GM18870 (cell line): ENCODE results near the gene LAGE3.

Experiments used
- ATAC-seq: cut with Tn5 transposase; IDR thresholded peaks from one replicate; pipeline ENCODE4 v1.9.1; 2021; ENCODE audit warnings: moderate library complexity; ENCODE audit not compliant: unreplicated experiment

Gene LAGE3

DNA sequence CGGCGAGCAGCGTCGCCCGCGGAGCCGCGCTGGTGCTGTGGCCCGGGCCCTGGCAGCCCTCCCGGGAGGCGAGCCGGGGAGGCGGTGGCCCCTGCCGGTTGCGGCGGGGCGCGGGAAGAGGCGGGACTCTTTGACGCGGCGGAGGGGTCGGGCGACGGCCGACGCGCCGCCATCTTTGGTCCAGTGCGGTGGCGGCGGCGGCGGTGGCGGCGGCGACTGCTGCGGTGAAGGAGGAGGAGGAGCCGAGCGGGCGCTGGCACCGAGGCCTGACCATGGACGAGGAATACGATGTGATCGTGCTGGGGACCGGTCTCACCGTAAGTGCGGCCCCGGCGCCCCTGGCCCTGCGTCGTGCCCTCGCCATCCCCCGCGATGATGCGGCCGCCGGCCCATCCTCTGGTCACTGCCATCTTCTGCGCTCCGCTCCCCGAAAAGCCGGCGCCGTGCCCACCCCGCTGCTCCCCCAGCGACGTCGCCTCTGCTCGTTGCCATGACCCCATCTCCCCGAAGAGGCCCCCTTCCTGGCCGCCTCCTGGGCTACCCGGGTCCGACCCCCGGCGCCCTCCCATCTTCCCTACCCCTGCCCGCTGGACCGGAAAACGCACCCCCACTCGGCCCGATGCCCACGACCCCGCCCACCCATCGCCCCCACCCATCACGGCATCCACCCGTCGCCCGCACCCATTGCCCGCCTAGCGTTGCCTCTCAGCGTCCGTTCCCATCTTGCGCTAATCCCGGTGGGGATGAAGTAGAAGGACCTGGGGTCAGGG lies 41.9 kb downstream of the LAGE3 start, which contains the start of gene GDI1:
GDI1 (plus strand) TSS at position 172 of the 770 bp plus-strand sequence; CDS start at position 273, 101 bp downstream.
- no peak for ATAC-seq

DNA sequence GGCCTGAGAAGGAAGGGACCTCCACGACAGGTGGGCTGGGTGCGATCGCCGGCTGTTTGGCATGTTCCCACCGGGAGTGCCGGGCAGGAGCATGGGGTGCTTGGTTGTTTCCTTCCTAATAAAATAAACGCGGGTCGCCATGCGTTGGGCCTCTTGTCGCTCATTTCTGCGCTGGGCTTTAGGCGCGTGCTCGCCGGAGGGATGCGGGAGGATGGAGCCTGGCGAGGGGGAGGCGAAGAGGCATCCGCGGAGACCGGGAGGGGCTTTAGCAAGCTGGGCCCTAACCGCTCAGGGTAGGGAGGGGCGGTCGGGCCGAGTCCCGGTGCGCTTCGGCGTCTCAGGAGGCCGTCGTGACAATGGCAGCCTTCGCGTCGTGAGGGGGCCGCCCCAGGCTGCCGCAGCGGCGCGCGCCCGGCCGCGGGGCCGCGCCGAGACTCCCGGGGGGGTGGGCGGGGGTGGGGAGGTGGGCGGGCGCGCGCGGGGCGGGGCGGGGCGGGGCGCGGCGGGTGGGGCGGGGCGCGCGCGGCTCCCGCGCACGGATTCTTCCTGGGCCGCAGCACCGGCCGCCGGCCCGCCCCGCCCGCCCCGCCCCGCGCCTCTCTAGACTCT lies 42.6 kb downstream of the LAGE3 start:
- ATAC-seq, result no peak

DNA sequence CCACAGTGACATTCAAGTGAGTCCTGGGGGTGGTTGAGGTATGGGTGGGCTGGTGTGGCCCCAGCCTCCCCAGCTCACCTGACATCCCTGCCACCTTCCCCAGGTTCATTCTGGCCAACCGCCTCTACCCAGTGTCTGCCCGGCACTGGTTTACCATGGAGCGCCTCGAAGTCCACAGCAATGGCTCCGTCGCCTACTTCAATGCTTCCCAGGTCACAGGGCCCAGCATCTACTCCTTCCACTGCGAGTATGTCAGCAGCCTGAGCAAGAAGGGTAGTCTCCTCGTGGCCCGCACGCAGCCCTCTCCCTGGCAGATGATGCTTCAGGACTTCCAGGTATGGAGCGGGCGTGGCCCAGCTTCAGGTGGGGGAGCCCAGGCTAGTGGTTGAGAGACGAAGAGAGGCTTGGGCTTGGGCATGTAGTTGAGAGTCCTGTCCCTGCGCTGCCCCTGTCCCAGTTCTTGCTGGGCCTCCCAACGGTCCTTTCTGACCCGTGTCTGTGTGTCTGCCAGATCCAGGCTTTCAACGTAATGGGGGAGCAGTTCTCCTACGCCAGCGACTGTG lies 43.8 kb downstream of the LAGE3 start:
- no peak for ATAC-seq

DNA sequence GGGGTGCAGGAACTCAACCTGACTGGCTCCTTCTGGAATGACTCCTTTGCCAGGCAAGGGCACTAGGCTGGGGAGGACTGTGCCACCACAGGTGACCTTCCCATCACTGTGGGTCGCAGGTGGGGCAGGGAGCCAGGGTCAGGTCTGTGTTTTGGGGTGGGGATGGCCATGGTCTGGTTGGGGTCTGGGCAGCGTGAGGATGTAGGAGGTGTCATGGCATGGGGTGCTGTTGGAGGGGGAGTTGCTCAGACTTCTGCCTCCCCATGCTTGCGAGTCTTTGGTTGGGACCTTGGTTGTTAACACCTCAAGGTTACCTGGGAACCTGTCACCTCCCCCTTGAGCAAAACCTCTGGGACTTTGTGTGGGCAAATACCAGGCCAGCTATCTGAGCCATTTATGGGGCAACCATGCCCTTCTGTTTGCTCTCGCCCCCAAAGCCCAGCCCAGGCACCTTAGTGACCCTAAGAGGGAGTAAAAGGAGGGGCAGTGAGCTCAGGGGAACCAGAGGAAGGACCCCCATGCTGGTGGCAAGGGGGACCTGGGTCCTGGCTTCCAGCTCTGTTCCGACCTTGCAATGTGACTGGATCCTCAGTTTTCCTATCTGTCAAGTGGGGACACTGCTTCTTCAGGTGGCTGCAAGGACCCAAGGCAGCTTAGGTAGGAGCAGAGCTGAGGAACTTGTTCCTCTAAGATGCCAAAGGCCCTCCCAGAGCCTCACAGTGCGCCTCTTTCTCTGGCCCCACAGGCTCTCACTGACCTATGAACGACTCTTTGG lies 44.5 kb downstream of the LAGE3 start:
- no peak for ATAC-seq

DNA sequence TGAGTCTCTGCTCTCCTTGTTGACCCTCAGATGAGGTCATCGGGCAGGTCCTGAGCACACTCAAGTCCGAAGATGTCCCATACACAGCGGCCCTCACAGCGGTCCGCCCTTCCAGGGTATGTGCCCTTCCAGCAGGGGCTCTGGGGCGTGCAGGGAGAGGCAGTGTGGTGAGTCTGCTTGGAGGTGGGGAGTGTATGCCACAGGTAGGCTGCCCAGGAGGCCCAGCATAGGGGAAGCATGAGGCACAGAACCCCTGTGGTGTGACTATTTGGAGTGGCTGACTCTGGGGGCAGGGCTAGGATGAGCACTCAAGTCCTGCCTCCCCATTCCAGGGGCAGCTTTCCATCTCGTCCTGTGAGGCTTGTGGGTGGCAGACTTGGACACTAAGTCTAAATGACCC lies 45.5 kb downstream of the LAGE3 start:
- ATAC-seq, result no peak

DNA sequence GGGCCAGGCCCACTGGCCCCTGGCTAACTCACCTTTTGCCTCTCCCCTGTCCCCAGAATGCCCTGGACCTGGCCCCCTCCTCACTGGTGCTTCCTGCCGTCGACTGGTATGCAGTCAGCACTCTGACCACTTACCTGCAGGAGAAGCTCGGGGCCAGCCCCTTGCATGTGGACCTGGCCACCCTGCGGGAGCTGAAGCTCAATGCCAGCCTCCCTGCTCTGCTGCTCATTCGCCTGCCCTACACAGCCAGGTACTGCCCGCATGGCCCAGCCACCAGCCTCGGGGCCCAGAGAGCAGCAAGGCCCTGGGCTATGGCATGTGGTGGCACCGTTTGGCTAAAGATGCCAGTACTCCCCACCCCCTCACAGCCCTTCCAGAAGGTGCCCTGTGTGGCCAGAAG lies 46.9 kb downstream of the LAGE3 start:
- no peak for ATAC-seq

DNA sequence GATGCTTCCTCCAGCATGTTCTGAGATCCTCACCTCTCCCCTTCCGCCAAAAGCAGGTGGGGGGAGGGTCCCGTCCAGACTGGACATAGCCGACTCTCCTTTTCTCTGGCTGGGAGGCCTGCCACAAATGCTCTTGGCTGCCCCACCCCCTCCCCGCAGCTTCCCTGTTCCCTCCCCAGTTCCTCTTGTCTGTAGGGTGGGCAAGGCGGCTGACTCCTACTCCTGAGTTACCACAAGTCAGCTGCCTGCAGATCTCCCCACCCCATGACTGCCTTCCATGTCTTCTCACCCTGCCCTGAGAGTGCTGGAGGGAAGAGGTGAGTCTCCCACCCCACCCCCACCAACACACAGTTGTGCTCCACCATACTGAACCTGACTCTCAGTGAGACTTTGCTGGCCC lies 47.7 kb downstream of the LAGE3 start:
- ATAC-seq, result no peak

DNA sequence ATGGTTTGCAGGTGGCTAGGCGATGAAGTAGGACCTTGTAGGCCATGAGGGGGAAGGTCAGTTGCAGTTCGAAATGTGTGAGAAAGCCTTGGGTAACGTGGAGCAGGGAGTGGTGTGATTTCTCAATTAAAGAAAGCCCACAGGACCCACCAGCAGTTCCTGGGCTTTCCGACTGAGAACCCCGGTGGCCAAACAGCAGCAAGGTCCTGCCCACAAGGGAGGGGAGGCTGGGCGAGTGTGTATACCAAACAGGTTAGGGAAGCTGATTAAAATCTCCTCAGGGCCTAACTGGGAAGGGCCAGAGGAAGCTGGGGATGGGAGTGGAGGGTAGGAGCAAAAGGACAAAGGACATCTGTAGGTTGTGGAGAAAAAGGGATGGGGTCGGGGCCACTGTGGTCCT lies 48.2 kb downstream of the LAGE3 start:
- ATAC-seq, result no peak

DNA sequence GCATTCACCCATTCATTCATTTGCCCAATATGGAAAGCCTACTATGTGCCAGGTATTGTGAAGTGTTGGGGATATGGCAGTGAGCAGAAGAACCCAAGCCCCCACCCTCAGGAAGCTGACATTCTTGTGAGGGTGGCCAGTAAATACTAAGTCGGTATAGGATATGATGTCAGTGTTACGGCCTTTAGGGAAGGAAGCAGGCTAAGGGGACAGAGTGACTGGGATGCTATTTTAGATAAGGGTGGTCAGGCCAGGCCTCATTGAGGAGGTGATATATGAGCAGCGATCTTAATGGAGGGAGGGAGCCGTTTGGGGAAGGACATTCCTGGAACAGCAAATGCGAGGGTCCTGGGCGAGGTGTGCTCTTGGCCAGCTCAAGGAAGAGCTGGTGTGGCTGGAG lies 48.6 kb downstream of the LAGE3 start:
- no peak for ATAC-seq

DNA sequence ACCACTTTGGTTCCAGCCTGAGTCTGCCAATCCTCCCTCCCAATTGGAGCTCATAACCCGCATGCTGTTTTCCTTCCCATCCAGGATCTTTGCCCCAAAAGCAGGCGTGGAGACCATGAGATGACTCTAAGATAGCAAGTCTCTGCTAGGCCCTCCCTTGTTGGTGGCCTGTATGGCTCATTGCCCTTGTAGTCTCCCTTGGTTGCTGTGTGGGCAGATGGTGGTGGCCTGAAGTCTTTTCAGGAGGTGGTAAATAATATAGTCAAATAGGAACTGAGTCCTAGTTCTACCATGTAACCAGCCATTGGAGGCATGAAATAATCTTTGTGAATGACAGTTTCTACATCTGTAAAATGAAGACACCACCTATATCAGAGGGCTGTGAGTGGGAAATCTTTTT lies 49.4 kb downstream of the LAGE3 start:
- no peak for ATAC-seq

DNA sequence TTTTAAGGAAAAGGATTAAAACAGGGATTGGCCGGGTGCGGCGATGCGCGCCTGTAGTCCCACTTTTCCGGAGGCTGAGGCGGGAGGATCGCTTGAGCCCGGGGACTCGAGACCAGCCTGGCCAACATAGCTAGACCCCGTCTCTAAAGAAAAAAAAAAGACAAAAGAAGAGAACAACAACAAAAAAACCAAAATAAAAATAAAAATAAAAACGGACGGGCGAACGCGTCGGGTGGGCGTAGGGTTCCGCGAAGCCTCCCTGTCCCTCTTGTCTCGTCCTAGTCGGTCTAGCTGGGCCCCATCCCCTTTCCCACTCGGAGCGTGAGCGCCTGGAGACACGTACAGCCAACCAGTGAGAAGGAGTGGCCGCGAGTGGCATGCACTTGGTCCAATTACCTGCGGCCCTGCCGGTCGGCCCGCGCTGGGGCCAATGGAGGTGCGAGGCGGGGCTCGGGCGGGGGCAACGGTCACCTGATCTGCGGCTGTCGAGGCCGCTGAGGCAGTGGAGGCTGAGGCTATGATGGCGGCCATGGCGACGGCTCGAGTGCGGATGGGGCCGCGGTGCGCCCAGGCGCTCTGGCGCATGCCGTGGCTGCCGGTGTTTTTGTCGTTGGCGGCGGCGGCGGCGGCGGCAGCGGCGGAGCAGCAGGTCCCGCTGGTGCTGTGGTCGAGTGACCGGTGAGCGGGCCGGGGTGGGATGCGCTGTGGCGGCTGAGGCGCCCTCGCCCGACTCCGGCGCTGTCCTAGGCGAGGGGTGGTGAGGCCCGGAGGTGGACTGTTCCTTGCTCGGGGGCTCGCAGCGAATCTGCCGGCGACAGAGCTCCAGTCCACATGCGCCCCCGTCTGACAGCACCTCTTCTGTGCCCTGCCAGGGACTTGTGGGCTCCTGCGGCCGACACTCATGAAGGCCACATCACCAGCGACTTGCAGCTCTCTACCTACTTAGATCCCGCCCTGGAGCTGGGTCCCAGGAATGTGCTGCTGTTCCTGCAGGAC lies 50.6 kb downstream of the LAGE3 start, which contains the start of gene ATP6AP1:
ATP6AP1 (plus strand) TSS at position 502 of the 996 bp plus-strand sequence; CDS start at position 518, 16 bp downstream.
- peak; percentile 75 for ATAC-seq
